GM19455 (cell line): ENCODE data around the gene EEF2.

ENCODE experiments used
- ATAC-seq: cut with Tn5 transposase; IDR thresholded peaks from one replicate; pipeline ENCODE4 v1.9.1; 2021; ENCODE audit not compliant: unreplicated experiment

Gene EEF2

GRCh38 chr19:3986260-3987041, 1.2 kb upstream of the EEF2 start:
- no peak for ATAC-seq

DNA sequence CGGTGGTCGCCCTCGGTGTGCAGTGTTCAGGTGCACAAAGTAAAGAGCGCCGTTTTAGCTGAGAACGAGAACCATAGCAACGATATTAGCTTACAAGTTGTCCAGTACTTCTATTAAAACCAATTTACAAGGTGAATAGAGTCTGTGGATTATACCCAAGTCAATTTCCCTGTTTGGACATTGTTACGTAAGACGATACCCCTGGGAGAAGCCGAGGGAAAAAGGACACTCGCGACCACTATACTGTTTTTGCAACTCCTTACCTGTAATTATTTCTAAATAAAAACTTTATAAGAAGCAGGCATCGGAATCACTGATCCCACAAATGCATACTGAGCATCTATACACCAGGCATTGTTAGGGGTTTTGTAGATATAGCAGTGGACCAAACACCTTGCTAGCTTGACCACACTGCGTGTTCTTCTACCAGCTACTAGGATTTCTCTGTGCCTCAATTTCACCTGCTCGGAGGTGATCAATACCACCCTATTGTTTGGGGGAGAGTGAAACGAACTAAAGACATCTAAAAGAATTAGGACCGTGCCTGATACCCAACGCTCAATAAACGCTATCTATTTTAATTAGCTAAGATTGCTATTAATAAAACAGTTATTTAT, 488 bp upstream of the EEF2 start:
- ATAC-seq: no peak

- ATAC-seq: no peak
Measured at GRCh38 chr19:3984584-3984907, 717 bp downstream of the EEF2 start.

DNA sequence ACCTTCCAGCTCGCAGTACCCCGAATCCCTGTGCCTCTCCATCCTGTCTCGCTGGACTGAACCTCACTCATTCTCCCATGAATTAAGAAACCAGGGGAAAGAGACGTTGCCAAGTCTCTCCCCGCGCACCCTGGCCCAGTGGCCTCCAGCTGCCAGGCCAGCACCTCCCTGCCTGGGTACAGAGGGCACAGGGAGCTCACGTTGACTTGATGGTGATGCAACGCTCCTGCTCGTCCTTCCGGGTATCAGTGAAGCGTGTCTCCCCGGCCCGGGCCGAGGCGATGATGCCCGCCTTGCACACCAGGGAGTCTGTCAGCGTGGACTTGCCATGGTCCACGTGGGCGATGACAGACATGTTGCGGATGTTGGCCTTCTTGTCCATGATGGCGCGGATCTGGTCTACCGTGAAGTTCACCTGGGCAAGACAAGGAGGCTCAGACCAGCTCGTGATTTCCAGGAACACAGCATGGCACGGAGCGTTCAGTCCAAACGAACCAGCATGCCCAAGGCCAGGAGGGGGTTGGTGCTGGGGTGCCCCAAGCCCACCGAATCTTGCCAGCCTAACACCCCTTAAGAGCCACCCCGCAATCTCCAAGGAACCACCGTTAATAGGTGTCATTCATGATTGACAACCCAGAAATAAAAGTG, 1.2 kb downstream of the EEF2 start:
- no peak for ATAC-seq

- no peak for ATAC-seq
Measured at GRCh38 chr19:3983542-3983914, 1.7 kb downstream of the EEF2 start.

DNA sequence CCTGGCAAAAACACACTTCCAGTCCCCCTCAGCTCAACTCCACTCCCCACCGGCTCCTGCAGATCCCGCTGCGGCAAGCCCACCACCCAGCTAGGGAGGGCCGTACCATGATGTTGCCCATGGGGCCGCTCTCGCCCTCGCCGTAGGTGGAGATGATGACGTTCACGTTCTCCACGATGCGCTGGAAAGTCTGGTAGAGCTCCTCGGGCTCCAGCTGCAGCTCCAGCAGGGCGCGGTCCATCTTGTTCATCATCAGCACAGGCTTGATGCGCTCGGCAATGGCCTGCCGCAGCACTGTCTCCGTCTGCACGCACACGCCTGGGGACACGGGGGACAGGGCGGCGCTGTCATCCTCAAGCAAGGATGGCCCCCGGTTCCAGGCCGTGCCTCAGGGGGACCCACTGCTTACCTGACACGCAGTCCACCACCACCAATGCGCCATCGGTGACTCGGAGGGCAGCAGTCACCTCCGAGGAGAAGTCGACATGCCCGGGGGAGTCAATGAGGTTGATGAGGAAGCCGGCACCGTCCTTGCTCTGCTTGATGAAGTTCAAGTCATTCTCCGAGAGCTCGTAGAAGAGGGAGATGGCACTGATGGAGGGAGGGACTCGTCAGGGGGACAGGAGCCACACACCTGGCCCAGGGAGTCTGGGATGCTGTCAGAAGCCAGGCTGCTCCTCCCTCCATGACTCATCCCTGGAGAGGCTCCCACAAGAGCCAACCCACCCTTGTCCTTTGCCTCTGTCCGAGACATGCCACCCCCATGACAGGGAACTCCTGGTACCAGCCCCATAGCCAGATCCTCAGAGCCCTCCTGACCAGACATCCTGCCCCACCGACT, 2.3 kb downstream of the EEF2 start:
- ATAC-seq: no peak

- no peak for ATAC-seq
Measured at GRCh38 chr19:3981736-3982681, 3.3 kb downstream of the EEF2 start.

- ATAC-seq: no peak
Measured at GRCh38 chr19:3981373-3981735, 3.9 kb downstream of the EEF2 start.

- no peak for ATAC-seq
Measured at GRCh38 chr19:3980353-3981251, 4.7 kb downstream of the EEF2 start.

DNA sequence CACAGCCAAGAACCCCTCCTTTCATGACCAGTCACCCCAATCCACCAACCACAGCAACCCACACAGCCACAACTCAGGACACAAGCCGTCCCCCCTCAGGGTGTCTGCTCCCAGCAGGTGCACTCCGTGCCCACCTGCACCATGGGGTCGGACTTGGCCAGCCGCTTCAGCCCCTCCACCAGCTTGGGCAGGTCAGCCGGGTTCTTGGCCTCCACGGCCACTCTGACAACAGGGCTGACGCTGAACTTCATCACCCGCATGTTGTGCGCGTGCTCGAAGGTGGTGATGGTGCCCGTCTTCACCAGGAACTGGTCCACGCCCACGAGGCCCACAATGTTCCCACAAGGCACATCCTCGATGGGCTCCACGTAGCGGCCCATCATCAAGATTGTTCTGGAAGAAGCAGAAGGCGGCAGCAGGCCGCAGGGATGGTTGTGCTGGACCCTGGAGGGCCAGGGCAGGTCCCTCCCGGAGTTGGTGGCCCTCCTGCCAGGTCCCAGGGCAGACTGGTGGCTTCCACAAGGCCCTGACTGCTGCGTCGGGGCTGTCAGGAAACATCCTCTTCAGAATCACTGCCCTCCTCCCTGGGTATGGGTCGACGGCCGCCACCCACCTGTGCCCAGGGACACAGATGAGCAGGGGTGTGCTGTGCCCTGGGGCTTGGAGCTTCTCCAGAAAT, 5.5 kb downstream of the EEF2 start:
- ATAC-seq: no peak

- no peak for ATAC-seq
Measured at GRCh38 chr19:3979289-3979673, 6.0 kb downstream of the EEF2 start.

DNA sequence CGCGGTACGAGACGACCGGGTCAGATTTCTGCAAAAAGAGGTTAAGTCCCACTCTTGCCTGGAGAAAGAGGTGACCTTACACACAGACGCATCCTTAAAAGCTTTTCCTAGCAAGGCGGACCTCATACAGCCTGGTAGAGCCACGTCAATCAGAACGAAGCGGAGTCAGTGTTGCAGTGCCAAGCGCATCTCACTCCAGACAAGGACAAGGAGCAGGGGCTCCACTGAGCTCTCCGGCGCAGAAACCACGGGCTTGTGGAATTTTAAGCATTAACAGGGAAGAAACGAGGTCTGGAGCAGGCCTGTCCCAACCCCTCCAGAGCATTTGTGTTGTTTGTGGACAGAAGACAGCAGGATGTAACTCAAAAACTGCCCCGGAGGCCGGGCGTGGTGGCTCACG, 7.1 kb downstream of the EEF2 start:
- no peak for ATAC-seq

GRCh38 chr19:3977242-3978143, 7.8 kb downstream of the EEF2 start:
- no peak for ATAC-seq

DNA sequence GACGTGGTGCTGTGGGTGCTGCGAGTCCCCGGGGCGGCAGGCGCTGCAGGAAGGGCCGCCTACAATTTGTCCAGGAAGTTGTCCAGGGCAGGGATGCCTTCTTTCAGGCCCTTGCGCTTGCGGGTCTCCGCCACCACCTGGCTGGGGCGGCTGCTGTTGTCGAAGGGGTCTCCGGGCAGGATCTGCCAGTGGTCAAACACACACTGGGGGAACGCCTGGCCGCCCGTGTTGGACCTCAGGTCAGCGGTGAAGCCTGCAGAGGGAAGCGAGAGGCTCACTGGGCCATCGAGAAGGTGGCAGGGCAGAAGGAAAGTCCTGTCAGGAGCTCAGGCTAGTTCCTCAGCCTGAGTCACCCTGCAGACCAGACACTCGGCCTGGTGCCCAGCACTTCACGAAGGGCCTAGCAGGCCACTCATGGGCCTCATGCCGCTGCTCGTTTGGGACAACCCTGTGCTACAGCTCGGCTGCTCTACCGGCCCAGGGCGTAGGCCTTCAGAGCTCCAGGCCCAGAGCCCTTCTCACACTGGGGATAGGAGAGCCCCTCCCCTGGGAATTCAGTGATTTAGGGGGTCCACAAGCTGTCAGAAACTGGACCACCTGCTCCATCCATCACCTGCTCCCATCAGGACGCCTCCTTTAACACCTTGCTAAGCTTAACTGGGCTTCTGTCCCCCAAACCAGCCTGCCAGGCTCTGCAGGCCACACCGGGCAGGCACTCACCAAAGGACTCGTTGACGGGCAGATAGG, 8.6 kb downstream of the EEF2 start:
- no peak for ATAC-seq

- ATAC-seq: no peak
Measured at GRCh38 chr19:3975637-3976087, 9.6 kb downstream of the EEF2 start.

GRCh38 chr19:3975144-3975543, 10.1 kb downstream of the EEF2 start:
- no peak for ATAC-seq
